Effector memory CD8-positive, alpha-beta T cell (primary cell): ENCODE results near the gene MAGEA11.
"Not testable (repeated sequence)": the region's sequence is repeated elsewhere in the genome, so short reads cannot be mapped to it uniquely, and the experiment has no call there.

Experiments used
- ATAC-seq: fragments of 150-1000 bp; cut with Tn5 transposase; replicated peaks from 2 replicates; pipeline ENCODE4 v1.10.0; 2021; ENCODE audit warnings: mild to moderate bottlenecking, moderate library complexity
- DNase-seq, 3 experiments: peaks; one replicate each; pipeline ENCODE4 v3.0.0; 2021
- H3K27ac Mint-ChIP-seq, 2 donors: one replicate each; pipeline ENCODE4 v1.8.0; 2022; ENCODE audit warnings: mild to moderate bottlenecking in 2 of 2, mixed read lengths in 2 of 2, moderate library complexity in 2 of 2
- H3K27me3 Mint-ChIP-seq, 2 donors: one replicate each; pipeline ENCODE4 v1.8.0; 2022; ENCODE audit warnings: mixed read lengths in 2 of 2
- H3K36me3 Mint-ChIP-seq: one replicate; pipeline ENCODE4 v1.8.0; 2022; ENCODE audit warnings: mild to moderate bottlenecking, moderate library complexity, mixed read lengths; ENCODE audit not compliant: insufficient read depth
- H3K4me1 Mint-ChIP-seq, 2 donors: one replicate each; pipeline ENCODE4 v1.8.0; 2022; ENCODE audit warnings: low read depth in 2 of 2, mixed read lengths in 2 of 2
- H3K4me3 Mint-ChIP-seq, 2 donors: one replicate each; pipeline ENCODE4 v1.8.0; 2022; ENCODE audit warnings: mild to moderate bottlenecking in 2 of 2, mixed read lengths in 2 of 2, moderate library complexity in 2 of 2
- H3K9me3 Mint-ChIP-seq, 2 donors: one replicate each; pipeline ENCODE4 v1.8.0; 2022; ENCODE audit warnings: mixed read lengths in 2 of 2
- total RNA-seq, 9 experiments: gene quantifications; one replicate each; lab custom pipeline; 2026; lab: John Stamatoyannopoulos, UW

Gene MAGEA11
- total RNA-seq: 0 reads per million in 9 experiments

DNA sequence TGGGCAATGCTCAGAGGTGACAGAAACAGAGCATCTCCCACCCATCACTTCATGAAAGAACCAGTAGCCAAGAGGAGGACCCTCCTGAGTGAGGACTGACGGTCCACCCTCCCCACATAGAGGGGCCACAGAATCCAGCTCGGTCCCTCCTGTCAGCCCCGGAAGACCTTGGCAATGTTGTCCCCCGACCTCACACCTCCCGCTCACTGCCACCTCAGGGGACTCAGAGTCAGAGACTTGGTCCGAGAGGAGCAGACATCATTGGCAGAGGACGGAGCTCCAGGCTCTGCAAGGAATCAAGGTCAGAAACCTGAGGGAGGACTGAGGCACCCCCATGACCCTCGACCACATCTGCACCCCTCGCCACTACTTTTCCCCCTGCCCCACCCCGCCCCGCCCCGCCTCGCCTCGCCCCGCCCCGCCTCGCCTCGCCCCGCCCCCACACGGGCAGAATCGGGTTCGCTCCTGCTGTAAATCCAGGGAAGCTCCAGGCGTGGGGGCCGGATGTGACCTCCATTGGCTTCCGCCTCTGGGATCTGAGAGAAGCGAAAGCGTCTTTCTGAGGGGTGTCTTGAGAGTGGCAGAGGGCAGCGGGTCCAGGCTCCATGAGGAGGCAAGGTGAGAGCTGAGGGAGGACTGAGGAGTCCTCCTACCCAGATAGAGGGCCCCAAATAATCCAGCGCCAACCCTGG lies at the start of gene MAGEA11:
Gene MAGEA11, plus strand, starts transcription at position 516 of the 692 bp plus-strand sequence. CDS start 1,100 bp downstream, outside the sequence.
- Mint-ChIP-seq H3K27ac (no peak within 1 kb of the TSS), H3K36me3 (no peaks in the 10 kb centered on the region), H3K9me3 (no peaks in the 10 kb centered on the region), H3K4me1 (no peaks in the 10 kb centered on the region), H3K4me3 (no peak within 1 kb of the TSS), H3K27me3 (no peaks in the 10 kb centered on the region)
- ATAC-seq (no peak), DNase-seq (no peak)

- DNase-seq, ATAC-seq, H3K9me3 Mint-ChIP-seq, H3K36me3 Mint-ChIP-seq, H3K27me3 Mint-ChIP-seq, H3K4me1 Mint-ChIP-seq, H3K4me3 Mint-ChIP-seq, H3K27ac Mint-ChIP-seq: not testable (repeated sequence)
Observed at GRCh38 chrX:149675088-149675487, 36.8 kb upstream of the MAGEA11 start.

- H3K4me3 Mint-ChIP-seq, DNase-seq, H3K27me3 Mint-ChIP-seq, H3K27ac Mint-ChIP-seq, H3K36me3 Mint-ChIP-seq, H3K4me1 Mint-ChIP-seq, H3K9me3 Mint-ChIP-seq, ATAC-seq: not testable (repeated sequence)
Observed at GRCh38 chrX:149675554-149675953, 36.3 kb upstream of the MAGEA11 start.

GRCh38 chrX:149679164-149679678 lies 32.6 kb upstream of the MAGEA11 start:
- not testable (repeated sequence) for H3K27ac Mint-ChIP-seq, ATAC-seq, H3K36me3 Mint-ChIP-seq, H3K4me1 Mint-ChIP-seq, H3K9me3 Mint-ChIP-seq, H3K4me3 Mint-ChIP-seq, H3K27me3 Mint-ChIP-seq, DNase-seq

- H3K4me1 Mint-ChIP-seq: no peaks in the 10 kb centered on the region
- ATAC-seq: no peak
- H3K27me3 Mint-ChIP-seq: peaks cover 4 to 7% of the 10 kb centered on the region in 2 donors
- no peaks in the 10 kb centered on the region for H3K36me3 Mint-ChIP-seq
- no peak for DNase-seq
- no peak overlapping the region for H3K4me3 Mint-ChIP-seq
- no peak overlapping the region for H3K27ac Mint-ChIP-seq
- no peaks in the 10 kb centered on the region for H3K9me3 Mint-ChIP-seq
Observed at GRCh38 chrX:149681182-149681581, 30.7 kb upstream of the MAGEA11 start.

GRCh38 chrX:149682031-149682430 lies 29.8 kb upstream of the MAGEA11 start:
- no peaks in the 10 kb centered on the region for H3K9me3 Mint-ChIP-seq
- ATAC-seq: no peak
- H3K27me3 Mint-ChIP-seq: peaks cover 4 to 7% of the 10 kb centered on the region in 2 donors
- no peaks in the 10 kb centered on the region for H3K36me3 Mint-ChIP-seq
- no peaks in the 10 kb centered on the region for H3K4me1 Mint-ChIP-seq
- no peak overlapping the region for H3K4me3 Mint-ChIP-seq
- no peak for DNase-seq
- no peak overlapping the region for H3K27ac Mint-ChIP-seq

DNA sequence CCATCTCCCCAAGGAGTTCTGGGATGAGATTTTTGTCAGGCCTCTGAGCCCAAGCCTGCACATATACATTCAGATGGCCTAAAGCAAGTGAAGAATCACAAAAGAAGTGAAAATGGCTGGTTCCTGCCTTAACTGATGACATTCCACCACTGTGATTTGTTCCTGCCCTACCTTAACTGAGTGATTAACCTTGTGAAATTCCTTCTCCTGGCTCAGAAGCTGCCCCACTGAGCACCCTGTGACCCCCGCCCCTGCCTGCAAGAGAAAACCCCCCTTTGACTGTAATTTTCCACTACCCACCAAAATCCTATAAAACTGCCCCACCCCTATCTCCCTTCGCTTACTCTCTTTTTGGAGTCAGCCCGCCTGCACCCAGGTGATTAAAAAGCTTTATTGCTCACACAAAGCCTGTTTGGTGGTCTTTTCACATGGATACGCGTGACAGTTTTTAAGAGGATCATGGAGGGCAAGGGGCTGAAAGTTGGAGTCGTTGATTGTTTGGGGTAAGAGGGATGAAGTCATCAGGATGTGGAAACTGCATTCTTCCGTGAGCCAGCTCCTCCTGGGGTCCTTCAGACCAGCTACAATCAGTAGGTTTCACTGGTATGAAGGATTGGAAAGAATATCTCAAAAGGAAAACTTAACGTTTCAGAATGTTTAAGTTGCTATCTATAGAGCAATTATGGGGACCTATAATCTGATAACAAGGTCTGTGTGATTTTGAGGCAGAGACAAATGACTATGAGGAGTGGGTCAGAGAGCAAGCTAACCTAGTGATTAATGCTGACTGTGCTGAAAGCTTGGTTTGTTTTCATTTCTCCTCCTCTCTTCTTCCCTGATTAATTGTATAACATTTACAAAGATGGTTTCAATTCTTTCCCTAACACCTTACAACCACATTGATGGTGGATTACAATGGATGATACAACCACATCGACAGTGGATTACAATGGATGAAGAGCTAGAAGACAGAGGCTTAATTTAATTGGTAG lies 28.6 kb upstream of the MAGEA11 start:
- Mint-ChIP-seq H3K4me1 (no peaks in the 10 kb centered on the region), H3K9me3 (no peaks in the 10 kb centered on the region), H3K36me3 (no peaks in the 10 kb centered on the region), H3K4me3 (no peak overlapping the region), H3K27ac (no peak overlapping the region), H3K27me3 (peaks cover 4 to 7% of the 10 kb centered on the region in 2 donors)
- DNase-seq (no peak), ATAC-seq (no peak)

GRCh38 chrX:149683966-149684730 lies 27.7 kb upstream of the MAGEA11 start:
- no peak overlapping the region for H3K4me3 Mint-ChIP-seq
- no peak overlapping the region for H3K27ac Mint-ChIP-seq
- H3K27me3 Mint-ChIP-seq: peaks cover 4 to 7% of the 10 kb centered on the region in 2 donors
- no peaks in the 10 kb centered on the region for H3K9me3 Mint-ChIP-seq
- H3K36me3 Mint-ChIP-seq: no peaks in the 10 kb centered on the region
- ATAC-seq (no peak), DNase-seq (no peak)
- H3K4me1 Mint-ChIP-seq: no peaks in the 10 kb centered on the region

DNA sequence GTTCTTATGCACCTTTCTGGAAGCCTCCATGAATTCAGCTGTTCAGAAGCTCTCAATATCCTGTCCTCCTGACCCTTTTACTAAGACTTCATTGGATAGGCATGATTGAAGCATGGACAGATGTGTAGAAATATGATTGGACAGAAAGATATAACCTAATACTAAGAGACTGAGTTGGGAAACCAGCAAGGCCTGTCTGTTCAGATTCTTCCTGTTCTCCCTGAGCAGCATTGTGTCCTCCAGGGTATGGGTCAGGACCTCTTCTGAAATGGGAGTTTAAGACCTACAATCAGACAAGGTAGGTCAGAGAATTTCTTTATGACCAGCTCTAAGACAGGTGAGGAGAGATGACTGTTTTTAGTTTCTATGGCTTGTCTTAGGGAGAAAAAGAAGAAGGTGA lies 23.9 kb upstream of the MAGEA11 start:
- ATAC-seq: no peak
- Mint-ChIP-seq H3K9me3 (peaks cover 0 to 2% of the 10 kb centered on the region in 2 donors), H3K27ac (no peak overlapping the region), H3K27me3 (peaks cover 4 to 16% of the 10 kb centered on the region in 2 donors), H3K36me3 (no peaks in the 10 kb centered on the region), H3K4me3 (no peak overlapping the region), H3K4me1 (no peaks in the 10 kb centered on the region)
- no peak for DNase-seq

GRCh38 chrX:149688552-149688951 lies 23.3 kb upstream of the MAGEA11 start:
- Mint-ChIP-seq H3K27ac (no peak overlapping the region), H3K36me3 (no peaks in the 10 kb centered on the region), H3K4me1 (no peaks in the 10 kb centered on the region), H3K4me3 (no peak overlapping the region), H3K27me3 (peaks cover 4 to 16% of the 10 kb centered on the region in 2 donors), H3K9me3 (peaks cover 0 to 2% of the 10 kb centered on the region in 2 donors)
- ATAC-seq (no peak), DNase-seq (no peak)

DNA sequence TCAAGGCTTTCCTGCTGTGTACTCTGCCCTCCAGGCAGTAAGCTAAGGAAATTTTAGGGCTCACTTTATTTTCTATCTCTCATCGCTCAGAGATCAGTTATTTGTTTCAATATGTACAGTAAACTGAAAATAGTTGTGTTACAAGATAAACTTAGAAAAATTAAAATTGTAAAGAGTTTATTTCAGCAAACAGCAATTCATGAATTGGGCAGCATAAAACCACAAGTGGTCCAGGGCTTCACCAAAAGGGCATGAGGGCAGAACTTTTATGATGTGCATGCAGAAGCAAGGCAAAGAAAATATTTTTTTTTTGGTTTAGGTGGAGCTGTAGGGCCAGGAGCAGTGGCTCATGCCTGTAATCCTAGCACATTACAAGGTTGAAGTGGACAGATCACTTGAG lies 20.1 kb upstream of the MAGEA11 start:
- no peak for ATAC-seq
- no peak overlapping the region for H3K4me3 Mint-ChIP-seq
- H3K27ac Mint-ChIP-seq: no peak overlapping the region
- peaks cover 0 to 2% of the 10 kb centered on the region in 2 donors for H3K9me3 Mint-ChIP-seq
- DNase-seq: no peak
- peaks cover 7 to 27% of the 10 kb centered on the region in 2 donors for H3K27me3 Mint-ChIP-seq
- H3K36me3 Mint-ChIP-seq: peaks cover 4% of the 10 kb centered on the region
- H3K4me1 Mint-ChIP-seq: no peaks in the 10 kb centered on the region

GRCh38 chrX:149692686-149693272 lies 19.1 kb upstream of the MAGEA11 start:
- H3K9me3 Mint-ChIP-seq, H3K4me3 Mint-ChIP-seq, H3K27ac Mint-ChIP-seq, DNase-seq, H3K36me3 Mint-ChIP-seq, ATAC-seq, H3K4me1 Mint-ChIP-seq: not testable (repeated sequence)
- peaks cover 7 to 27% of the 10 kb centered on the region in 2 donors for H3K27me3 Mint-ChIP-seq

DNA sequence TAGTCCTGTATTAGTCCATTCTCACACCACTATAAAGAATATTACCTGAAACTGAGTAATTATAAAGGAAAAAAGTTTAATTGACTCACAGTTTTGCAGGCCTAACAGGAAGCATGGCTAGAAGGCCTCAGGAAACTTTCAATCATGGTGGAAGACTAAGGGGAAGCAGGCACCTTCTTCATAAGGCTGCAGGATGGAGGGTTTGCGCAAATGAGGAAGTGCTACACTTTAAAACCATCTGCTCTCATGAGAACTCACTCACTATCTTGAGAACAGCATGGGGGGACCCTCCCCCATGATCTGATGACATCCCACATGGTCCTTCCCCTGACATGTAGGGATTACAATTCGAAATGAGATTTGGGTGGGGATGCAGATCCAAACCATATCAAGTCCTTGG lies 12.1 kb upstream of the MAGEA11 start:
- H3K36me3 Mint-ChIP-seq: peaks cover under 1% of the 10 kb centered on the region
- ATAC-seq (no peak), DNase-seq (no peak)
- H3K27ac Mint-ChIP-seq: no peak overlapping the region
- H3K4me3 Mint-ChIP-seq: no peak overlapping the region
- peaks cover 7 to 18% of the 10 kb centered on the region in 2 donors for H3K27me3 Mint-ChIP-seq
- no peaks in the 10 kb centered on the region for H3K9me3 Mint-ChIP-seq
- no peaks in the 10 kb centered on the region for H3K4me1 Mint-ChIP-seq
